ENCODE data around the gene APOB. TPM values are rescaled to one million over a fixed set of nuclear protein-coding genes. Genes with fewer than 3 reads are reported as not detected.

The APOB gene
- total and polyA plus RNA-seq, 2 of the 13 experiments (the other 11 are each of a cell fraction or from before 2014, with no cell fraction given), result 1,569 to 2,515 TPM

DNA sequence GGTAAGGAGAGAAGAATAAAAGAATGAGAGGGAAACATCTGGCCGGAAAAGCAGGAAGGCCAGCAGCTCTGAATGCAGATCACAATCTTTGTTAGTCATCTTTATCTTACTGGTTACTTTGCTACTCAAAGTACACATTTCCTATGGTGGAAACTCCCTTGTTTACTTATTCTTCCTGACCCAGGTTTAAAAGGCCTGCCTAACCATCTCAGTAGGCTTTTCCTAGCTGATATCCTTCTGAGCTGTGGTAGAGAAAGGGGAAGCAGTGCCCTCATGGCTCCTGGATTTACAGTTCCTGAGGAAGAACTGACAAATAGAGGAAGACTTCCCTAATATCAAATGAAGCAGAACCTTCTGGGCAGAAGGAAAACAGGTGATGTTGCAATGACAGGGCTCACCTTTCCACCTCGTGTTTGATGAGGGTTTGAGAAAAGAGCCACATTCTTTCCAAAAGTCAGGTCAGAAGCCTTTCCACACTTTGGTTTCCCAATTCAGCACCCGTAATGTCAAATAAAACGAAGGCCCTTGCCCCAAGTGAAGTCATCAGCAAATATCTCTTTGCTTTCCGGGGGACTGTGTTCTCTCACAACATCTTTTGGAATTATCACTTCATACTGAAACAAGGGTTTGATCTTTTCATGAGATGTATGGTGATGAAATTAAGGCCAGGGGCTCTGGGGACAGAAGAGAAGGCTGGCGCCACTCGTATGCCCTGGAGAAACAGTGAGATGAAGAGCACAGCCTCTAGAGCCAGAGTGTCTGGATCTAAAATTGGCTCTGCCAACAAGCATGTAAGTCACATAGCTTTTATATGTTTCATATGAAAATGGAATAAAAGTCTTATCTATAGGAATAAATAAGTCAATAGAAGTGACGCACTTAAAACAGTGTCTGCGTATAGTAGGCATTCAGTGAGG, 26.7 kb upstream of the APOB start (continued):
- TF ChIP-seq AKAP8 (CRISPR knock-in tag; IDR thresholded peaks at IDR 0.05), result no peak
- no peak for TF ChIP-seq ARID2 (CRISPR knock-in tag; IDR thresholded peaks at IDR 0.05; ENCODE audit: borderline replicate concordance)
- no peak for TF ChIP-seq CHD2 (IDR thresholded peaks at IDR 0.05; ENCODE audit: low read depth, low read length)
- TF ChIP-seq, protein P1, sequence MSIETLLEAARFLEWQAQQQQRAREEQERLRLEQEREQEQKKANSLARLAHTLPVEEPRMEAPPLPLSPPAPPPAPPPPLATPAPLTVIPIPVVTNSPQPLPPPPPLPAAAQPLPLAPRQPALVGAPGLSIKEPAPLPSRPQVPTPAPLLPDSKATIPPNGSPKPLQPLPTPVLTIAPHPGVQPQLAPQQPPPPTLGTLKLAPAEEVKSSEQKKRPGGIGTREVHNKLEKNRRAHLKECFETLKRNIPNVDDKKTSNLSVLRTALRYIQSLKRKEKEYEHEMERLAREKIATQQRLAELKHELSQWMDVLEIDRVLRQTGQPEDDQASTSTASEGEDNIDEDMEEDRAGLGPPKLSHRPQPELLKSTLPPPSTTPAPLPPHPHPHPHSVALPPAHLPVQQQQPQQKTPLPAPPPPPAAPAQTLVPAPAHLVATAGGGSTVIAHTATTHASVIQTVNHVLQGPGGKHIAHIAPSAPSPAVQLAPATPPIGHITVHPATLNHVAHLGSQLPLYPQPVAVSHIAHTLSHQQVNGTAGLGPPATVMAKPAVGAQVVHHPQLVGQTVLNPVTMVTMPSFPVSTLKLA (IDR thresholded peaks at IDR 0.05), result no peak; the same call in 1 of the 2 replicates
- peak; percentile 81; the same call in 1 of the 2 replicates for TF ChIP-seq ZSCAN12 (CRISPR knock-in tag; IDR thresholded peaks at IDR 0.05)
- TF ChIP-seq MTF2 (CRISPR knock-in tag; IDR thresholded peaks at IDR 0.05; ENCODE audit: borderline replicate concordance), result 0 out of 2 replicates have a peak, but pooled peaks have one; percentile 35
- no peak for TF ChIP-seq ZNF382 (CRISPR knock-in tag; IDR thresholded peaks at IDR 0.05; ENCODE audit: borderline replicate concordance)
- no peak for TF ChIP-seq ZNF446 (CRISPR knock-in tag; IDR thresholded peaks at IDR 0.05)
- peak; percentile 91 for TF ChIP-seq TARDBP (CRISPR knock-in tag; IDR thresholded peaks at IDR 0.05)
- no peak; the same call in 1 of the 2 replicates for TF ChIP-seq SP4 (CRISPR knock-in tag; IDR thresholded peaks at IDR 0.05)
- TF ChIP-seq, protein P2, sequence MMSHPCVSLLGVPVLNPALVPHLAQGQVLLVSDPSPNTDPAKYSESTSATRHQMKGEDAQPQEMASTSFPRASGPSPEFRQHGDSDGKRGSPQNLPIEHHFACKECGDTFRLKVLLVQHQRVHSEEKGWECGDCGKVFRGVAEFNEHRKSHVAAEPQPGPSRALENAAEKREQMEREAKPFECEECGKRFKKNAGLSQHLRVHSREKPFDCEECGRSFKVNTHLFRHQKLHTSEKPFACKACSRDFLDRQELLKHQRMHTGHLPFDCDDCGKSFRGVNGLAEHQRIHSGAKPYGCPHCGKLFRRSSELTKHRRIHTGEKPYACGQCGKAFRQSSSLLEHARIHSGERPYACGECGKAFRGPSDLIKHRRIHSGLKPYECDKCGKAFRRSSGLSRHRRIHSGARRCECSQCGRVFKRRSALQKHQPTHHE (CRISPR knock-in tag; IDR thresholded peaks at IDR 0.05; ENCODE audit: borderline replicate concordance), result peak; percentile 71; the same call in 1 of the 2 replicates
- TF ChIP-seq, protein P3, sequence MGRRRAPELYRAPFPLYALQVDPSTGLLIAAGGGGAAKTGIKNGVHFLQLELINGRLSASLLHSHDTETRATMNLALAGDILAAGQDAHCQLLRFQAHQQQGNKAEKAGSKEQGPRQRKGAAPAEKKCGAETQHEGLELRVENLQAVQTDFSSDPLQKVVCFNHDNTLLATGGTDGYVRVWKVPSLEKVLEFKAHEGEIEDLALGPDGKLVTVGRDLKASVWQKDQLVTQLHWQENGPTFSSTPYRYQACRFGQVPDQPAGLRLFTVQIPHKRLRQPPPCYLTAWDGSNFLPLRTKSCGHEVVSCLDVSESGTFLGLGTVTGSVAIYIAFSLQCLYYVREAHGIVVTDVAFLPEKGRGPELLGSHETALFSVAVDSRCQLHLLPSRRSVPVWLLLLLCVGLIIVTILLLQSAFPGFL (CRISPR knock-in tag; IDR thresholded peaks at IDR 0.05), result no peak
- TF ChIP-seq PTBP1 (IDR thresholded peaks at IDR 0.05; ENCODE audit: low read depth, low read length, poor library complexity, severe bottlenecking), result no peak
- TF ChIP-seq JUN (CRISPR knock-in tag; IDR thresholded peaks at IDR 0.05), result peak; percentile 63; the same call in 1 of the 2 replicates
- 0 out of 2 replicates have a peak, but pooled peaks have one; percentile 42 for TF ChIP-seq TOPORS (CRISPR knock-in tag; IDR thresholded peaks at IDR 0.05)
- TF ChIP-seq, protein P4, sequence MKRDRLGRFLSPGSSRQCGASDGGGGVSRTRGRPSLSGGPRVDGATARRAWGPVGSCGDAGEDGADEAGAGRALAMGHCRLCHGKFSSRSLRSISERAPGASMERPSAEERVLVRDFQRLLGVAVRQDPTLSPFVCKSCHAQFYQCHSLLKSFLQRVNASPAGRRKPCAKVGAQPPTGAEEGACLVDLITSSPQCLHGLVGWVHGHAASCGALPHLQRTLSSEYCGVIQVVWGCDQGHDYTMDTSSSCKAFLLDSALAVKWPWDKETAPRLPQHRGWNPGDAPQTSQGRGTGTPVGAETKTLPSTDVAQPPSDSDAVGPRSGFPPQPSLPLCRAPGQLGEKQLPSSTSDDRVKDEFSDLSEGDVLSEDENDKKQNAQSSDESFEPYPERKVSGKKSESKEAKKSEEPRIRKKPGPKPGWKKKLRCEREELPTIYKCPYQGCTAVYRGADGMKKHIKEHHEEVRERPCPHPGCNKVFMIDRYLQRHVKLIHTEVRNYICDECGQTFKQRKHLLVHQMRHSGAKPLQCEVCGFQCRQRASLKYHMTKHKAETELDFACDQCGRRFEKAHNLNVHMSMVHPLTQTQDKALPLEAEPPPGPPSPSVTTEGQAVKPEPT (CRISPR knock-in tag; IDR thresholded peaks at IDR 0.05; ENCODE audit: low read depth), result peak; percentile 82; the same call in 1 of the 2 replicates
- peak; percentile 80 for TF ChIP-seq NR2C2 (CRISPR knock-in tag; IDR thresholded peaks at IDR 0.05; ENCODE audit: borderline replicate concordance)
- TF ChIP-seq ARNT2 (CRISPR knock-in tag; IDR thresholded peaks at IDR 0.05; ENCODE audit: low read depth), result no peak
- TF ChIP-seq ZNF615 (CRISPR knock-in tag; IDR thresholded peaks at IDR 0.05; ENCODE audit: borderline replicate concordance), result no peak; the same call in 1 of the 2 replicates
- no peak for TF ChIP-seq ZNF724P (CRISPR knock-in tag; IDR thresholded peaks at IDR 0.05; ENCODE audit: borderline replicate concordance)
- TF ChIP-seq YEATS4 (CRISPR knock-in tag; IDR thresholded peaks at IDR 0.05; ENCODE audit: borderline replicate concordance), result 0 out of 2 replicates have a peak, but pooled peaks have one; percentile 53

Measured in HepG2 (cell line).